Panc1 (cell line): Measurements from ENCODE around the gene PTPN11. TPM values are rescaled to one million over a fixed set of nuclear protein-coding genes. Genes with fewer than 3 reads are reported as not detected.

Experiments used
- ATAC-seq: fragments of 200-7000 bp; cut with Tn5 transposase; 2 replicates; pipeline ENCODE4 v1.9.1; 2020; ENCODE audit warnings: mild to moderate bottlenecking, moderate library complexity
- BruUV-seq: library from RNA; stranded (reverse); fragments of 400-500 nt; replicated peaks from 2 replicates; lab custom pipeline; 2021; lab: Mats Ljungman, UMichigan
- CTCF ChIA-PET: fragments of 300-600 bp; sonication (Branson Sonifier 250); formaldehyde crosslinking; loops from one replicate; lab custom pipeline; 2022; ENCODE audit warnings: antibody characterized with exemption; lab: Charles Lee
- POLR2A ChIA-PET: fragments of 300-600 bp; sonication (Branson Sonifier 250); formaldehyde crosslinking; loops from one replicate; lab custom pipeline; 2022; ENCODE audit warnings: antibody characterized with exemption; lab: Charles Lee
- DNase-seq: peaks from one replicate; pipeline ENCODE4 v3.0.0-alpha.2; 2010; ENCODE audit warnings: low read depth, low spot score
- H3K27ac ChIP-seq: 2 replicates; pipeline ENCODE4 v1.5.1; 2011; ENCODE audit warnings: mild to moderate bottlenecking, low read length, inconsistent platforms
- H3K27me3 ChIP-seq: fragments of 200-500 bp; sonication (Bioruptor generic); 2 replicates; pipeline ENCODE4 v1.6.0; 2014; ENCODE audit warnings: low read length, inconsistent platforms; ENCODE audit not compliant: control insufficient read depth, insufficient read depth
- H3K36me3 ChIP-seq: fragments of 200-500 bp; sonication (Bioruptor generic); 2 replicates; pipeline ENCODE4 v1.5.1; 2014; ENCODE audit warnings: inconsistent platforms, mild to moderate bottlenecking, low read length, moderate library complexity; ENCODE audit not compliant: control insufficient read depth, insufficient read depth
- H3K4me1 ChIP-seq: 2 replicates; pipeline ENCODE4 v1.5.1; 2011; ENCODE audit warnings: inconsistent platforms, mild to moderate bottlenecking, low read length, moderate library complexity; ENCODE audit not compliant: control insufficient read depth, insufficient read depth
- H3K4me3 ChIP-seq, 2 experiments: 2 replicates each; pipeline ENCODE4 v1.5.1; 2011 to 2012; ENCODE audit warnings: low read depth in 2 of 2, low read length in 2 of 2, mild to moderate bottlenecking in 2 of 2, inconsistent platforms in 1 of 2, moderate library complexity in 1 of 2
- H3K9me3 ChIP-seq: fragments of 200-500 bp; sonication (Bioruptor generic); 2 replicates; pipeline ENCODE4 v1.5.1; 2014; ENCODE audit warnings: low read depth, mild to moderate bottlenecking, inconsistent platforms, low read length, moderate library complexity; ENCODE audit not compliant: control insufficient read depth, insufficient read depth
- CTCF ChIP-seq: fragments of 450-650 bp; IDR thresholded peaks from 2 replicates; pipeline ENCODE4 v1.5.1; 2017; ENCODE audit warnings: mild to moderate bottlenecking
- POLR2AphosphoS5 ChIP-seq: IDR thresholded peaks from 2 replicates; pipeline ENCODE4 v1.6.1; 2012; ENCODE audit warnings: mild to moderate bottlenecking, low read depth, low read length, moderate library complexity
- REST ChIP-seq, 2 experiments: IDR thresholded peaks; 2 replicates each; pipeline ENCODE4 v1.6.1; 2011 to 2012; ENCODE audit warnings: low read depth in 2 of 2, control low read depth in 1 of 2, low read length in 1 of 2, mild to moderate bottlenecking in 1 of 2, moderate library complexity in 1 of 2; ENCODE audit not compliant: insufficient read depth in 1 of 2
- SIN3A ChIP-seq: IDR thresholded peaks from 2 replicates; pipeline ENCODE4 v1.6.1; 2012; ENCODE audit warnings: low read depth, mild to moderate bottlenecking, low read length, moderate library complexity, borderline replicate concordance; ENCODE audit not compliant: insufficient read depth
- TCF7L2 ChIP-seq: IDR thresholded peaks from 2 replicates; pipeline ENCODE4 v1.6.1; 2011; ENCODE audit warnings: mild to moderate bottlenecking, low read depth, low read length, inconsistent platforms
- in situ Hi-C: cut with HindIII; loops from 2 replicates; pipeline ENCODE4 v1.10.0; 2016; ENCODE audit warnings: low sequenced_read_pairs, low pct_unique_long_range_greater_than_20kb
- intact Hi-C: fragments of 100-400 bp; cut with micrococcal nuclease; formaldehyde crosslinking; loops from one replicate; pipeline ENCODE4 v1.10.0; 2022; ENCODE audit not compliant: unreplicated experiment
- total RNA-seq: library from RNA; stranded (reverse); gene quantifications from one replicate; pipeline ENCODE4 v1.2.1, GENCODE V29; 2021; ENCODE audit not compliant: unreplicated experiment

PTPN11 gene
- total RNA-seq, 1 experiment from 2014 or later = 139 TPM

GRCh38 chr12:112425582-112426382 is 7.0 kb downstream of the PTPN11 start:
- H3K27ac ChIP-seq = no peak overlapping the region
- H3K4me1 ChIP-seq = no peaks in the 10 kb centered on the region
- POLR2A ChIA-PET = interaction anchor here (0.6 kb wide), 1 partner anchor 15 kb away, joined by 3 read pairs; no protein-coding TSS in a partner anchor
- BruUV-seq = no TSS peak
- intact Hi-C loops = no loop called here
- CTCF ChIA-PET = no interaction called here
- H3K9me3 ChIP-seq = no peaks in the 10 kb centered on the region
- H3K27me3 ChIP-seq = no peaks in the 10 kb centered on the region
- no peak for TF ChIP-seq TCF7L2
- TF ChIP-seq CTCF = no peak
- no peak for TF ChIP-seq REST (IDR thresholded peaks at IDR 0.05; ENCODE audit: insufficient read depth in 1 of 2, low read depth in 2 of 2, low read length in 1 of 2)
- TF ChIP-seq SIN3A = no peak
- TF ChIP-seq POLR2AphosphoS5 = no peak
- in situ Hi-C loops = no loop called here
- no peak overlapping the region for H3K4me3 ChIP-seq
- no peaks in the 10 kb centered on the region for H3K36me3 ChIP-seq
- DNase-seq (no peak), ATAC-seq (no peak)

GRCh38 chr12:112427760-112428159 is 9.0 kb downstream of the PTPN11 start:
- BruUV-seq = no TSS peak
- Histone ChIP-seq H3K4me1 (no peaks in the 10 kb centered on the region), H3K27me3 (no peaks in the 10 kb centered on the region), H3K9me3 (no peaks in the 10 kb centered on the region), H3K4me3 (no peak overlapping the region), H3K36me3 (no peaks in the 10 kb centered on the region), H3K27ac (no peak overlapping the region)
- intact Hi-C loops (no loop called here), in situ Hi-C loops (no loop called here)
- DNase-seq (no peak), ATAC-seq (no peak)
- CTCF ChIA-PET = interaction anchor here (0.6 kb wide), 1 partner anchor 16 kb away, joined by 3 read pairs; no protein-coding TSS in a partner anchor
- TF ChIP-seq POLR2AphosphoS5 = no peak
- no peak for TF ChIP-seq TCF7L2
- TF ChIP-seq REST (IDR thresholded peaks at IDR 0.05; ENCODE audit: insufficient read depth in 1 of 2, low read depth in 2 of 2, low read length in 1 of 2) = no peak
- no peak for TF ChIP-seq CTCF
- TF ChIP-seq SIN3A = no peak
- POLR2A ChIA-PET = no interaction called here
